Body of pancreas (tissue), 4 donors: ENCODE data around the gene ZNF219.

Experiments used
- CTCF ChIP-seq, 7 experiments: fragments of 450-650 bp in 4 of 7; fragments of 200-600 bp in 3 of 7; sonication (generic) in 3 of 7; IDR thresholded peaks; one replicate each; pipeline ENCODE4 v1.5.1; 2016 to 2019; ENCODE audit warnings: antibody characterized with exemption in 7 of 7
- POLR2A ChIP-seq, 3 donors: fragments of 450-650 bp; IDR thresholded peaks; one replicate each; pipeline ENCODE4 v1.6.1; 2016; ENCODE audit warnings: antibody characterized with exemption in 3 of 3, mild to moderate bottlenecking in 2 of 3

- no peak for TF ChIP-seq CTCF (IDR thresholded peaks at IDR 0.05)
- TF ChIP-seq POLR2A (IDR thresholded peaks at IDR 0.05): no peak
These were observed 22.7 kb upstream of the ZNF219 start for GRCh38 chr14:21121122-21121521.
